ENCODE results near the gene CCR1.

Gene CCR1

DNA sequence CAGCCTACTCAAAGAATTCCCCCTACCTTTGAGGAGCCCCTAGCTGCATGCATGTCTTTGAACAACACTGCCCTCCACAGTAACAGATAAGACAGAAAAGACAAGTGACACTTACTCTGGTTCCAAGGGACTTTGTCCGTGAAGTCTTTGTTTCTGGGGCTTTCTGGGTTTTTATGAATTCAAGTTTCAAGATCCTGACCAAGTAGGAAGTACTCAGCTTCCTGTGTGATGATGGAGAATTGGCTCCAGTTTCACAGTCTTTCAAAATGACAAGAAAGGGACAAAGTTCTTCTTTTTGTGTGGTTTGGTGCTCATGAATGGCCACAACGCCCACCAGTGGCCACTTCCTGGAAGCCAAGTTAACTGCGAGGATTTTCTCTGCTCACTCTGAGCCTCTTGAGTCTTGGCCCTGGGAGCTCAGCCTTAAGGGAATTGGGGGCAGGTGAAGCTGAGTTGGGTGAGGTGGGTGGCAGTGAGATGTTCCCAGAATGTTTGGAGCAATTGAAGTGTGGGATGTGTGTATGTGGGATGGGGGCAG is at the start of gene CCR1:
Gene CCR1, minus strand, starts transcription at position 147 of the 538 bp plus-strand sequence. CDS start 4,000 bp downstream, outside the sequence.
- DNase-seq: no peak

DNA sequence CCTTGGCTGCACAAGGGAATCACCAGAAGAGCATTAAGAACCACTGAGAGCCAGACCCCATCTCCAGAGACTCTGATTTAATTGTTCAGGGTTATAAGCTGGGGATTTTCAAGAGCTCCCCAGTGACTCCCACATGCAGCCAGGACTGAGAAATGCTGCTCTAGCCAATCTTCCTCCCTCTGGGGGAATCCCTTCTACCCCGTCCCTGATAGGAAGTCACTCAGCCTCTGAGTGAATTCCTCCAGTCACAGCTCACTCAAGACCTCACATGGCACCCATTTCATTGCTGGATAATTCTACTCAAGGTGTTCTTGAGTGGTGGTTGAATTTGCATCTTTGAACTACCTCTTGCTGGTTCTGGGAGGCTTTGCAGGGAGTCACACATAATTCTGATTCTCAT is 44.9 kb upstream of the CCR1 start:
- DNase-seq: no peak

DNA sequence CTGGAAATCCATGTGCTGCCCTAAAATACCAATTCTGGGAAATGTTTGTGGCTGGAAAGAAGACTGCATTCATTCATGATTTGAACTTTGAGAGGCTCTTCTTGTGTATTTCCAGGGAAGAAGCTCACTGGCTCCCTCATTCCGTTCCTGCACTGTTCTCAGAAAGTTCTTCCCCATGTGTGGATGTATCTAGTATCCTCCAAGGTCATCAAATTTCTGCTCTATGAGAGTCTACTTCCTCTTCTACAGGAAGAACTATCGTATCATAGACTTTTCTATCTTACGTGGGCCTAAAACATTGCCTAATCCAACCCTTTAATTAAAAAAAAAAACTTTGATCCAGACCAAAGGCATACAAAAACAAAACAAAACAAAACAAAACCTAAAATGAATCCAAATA is 37.0 kb upstream of the CCR1 start:
- DNase-seq: no peak

DNA sequence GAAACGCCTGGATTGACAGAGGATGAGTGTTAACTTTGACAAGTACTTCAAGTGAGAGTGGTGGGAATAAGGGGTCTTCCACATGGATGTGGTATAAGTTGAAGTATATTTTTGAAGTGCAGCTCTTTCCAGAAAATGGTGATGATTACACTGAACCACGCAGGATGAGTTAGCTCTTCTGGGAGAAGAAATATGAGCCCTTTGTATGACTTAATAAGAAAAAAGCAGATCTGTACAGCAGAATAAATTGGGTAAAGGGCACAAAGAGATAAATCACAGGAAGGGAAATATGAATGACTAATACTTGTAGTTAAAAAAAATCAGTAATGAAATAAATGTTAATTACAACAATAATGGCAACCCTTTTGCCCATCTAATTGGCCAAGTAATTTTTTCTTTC is 35.4 kb upstream of the CCR1 start:
- DNase-seq: no peak

DNA sequence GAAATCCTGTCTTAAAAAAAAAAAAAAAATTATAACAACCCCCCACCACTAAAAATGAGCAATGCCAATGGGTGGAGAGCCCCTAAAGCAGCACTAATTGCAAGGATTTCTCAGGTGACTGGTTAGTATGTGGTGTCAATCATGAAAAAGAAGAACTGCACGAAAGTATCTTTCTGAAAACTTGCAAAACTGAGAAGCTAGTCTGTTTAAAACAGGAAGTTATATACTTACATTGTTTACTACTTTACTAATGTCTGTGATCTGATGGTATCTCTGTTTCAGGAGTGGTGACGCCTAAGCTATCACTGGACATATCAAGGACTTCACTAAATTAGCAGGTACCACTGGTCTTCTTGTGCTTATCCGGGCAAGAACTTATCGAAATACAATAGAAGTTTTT is 34.0 kb upstream of the CCR1 start, which contains the start of gene CCR3:
Gene CCR3, plus strand, starts transcription at position 341 of the 400 bp plus-strand sequence. CDS start 22,699 bp downstream, outside the sequence.
- DNase-seq: no peak

DNA sequence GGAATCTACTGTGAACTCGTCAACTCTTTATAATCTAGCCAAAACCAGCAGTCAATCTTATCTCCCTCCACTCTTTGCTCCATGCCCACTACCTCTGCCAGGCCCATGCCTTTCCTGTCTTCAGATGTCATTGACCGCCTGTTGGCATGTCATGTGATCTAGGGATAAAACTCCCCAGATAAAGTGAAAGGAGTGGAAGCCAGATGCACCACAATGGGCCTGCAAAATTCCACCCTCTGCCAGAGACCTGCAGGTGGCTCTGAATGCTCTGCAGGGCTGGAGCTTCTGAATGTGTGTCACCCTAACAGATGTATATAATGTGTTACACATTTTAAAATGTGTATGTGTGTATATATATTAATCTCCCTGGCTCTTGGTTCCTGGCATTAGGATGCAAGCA is 31.8 kb upstream of the CCR1 start:
- no peak for DNase-seq

DNA sequence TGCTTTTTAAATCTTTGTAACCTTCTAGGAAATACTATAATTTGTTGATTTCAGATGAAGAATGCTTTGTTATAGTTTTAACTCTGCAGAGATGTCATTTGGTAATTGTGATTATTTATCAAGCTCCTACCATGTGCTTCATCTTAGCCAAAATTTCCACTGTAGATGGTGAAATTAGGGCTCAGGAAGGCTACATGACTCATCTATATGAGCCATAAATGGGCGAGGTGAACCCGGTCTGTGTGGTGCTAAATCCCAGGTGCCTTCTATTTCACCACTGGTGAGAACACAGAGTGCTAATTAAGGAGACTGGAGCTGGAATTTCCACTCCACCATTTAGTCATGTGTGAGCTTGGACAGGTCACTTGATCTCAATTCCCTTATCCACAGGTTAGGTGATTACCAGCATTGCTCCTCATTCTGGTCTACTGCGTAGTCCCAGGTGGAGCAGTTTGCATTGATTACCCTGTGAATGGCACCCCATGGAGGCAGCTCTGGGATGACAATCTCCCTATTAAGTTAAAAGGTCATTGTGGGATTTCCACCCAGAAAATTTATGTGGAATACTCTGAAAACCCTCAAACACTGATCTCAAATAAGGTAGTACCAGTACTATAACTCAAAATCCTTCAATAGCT is 31.3 kb upstream of the CCR1 start:
- DNase-seq: no peak

DNA sequence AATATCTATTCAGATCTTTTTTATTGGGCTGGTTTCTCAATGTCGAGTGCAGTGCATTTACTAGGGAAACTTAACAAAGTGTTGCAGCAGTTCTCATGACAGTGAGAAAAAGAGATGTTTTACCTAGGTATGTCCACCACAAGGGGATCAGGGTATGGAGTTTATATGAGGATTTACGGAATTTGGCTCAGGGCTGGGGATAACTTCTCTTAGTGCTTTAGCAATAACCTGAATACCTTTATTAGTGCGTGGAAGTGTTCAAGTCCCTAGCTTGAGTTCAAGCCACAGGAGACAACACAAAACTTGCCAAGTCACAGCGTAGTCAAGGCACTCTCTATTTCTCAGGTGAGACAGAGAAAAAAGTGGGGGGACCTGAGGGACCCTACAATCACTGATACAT is 30.3 kb upstream of the CCR1 start:
- no peak for DNase-seq

DNA sequence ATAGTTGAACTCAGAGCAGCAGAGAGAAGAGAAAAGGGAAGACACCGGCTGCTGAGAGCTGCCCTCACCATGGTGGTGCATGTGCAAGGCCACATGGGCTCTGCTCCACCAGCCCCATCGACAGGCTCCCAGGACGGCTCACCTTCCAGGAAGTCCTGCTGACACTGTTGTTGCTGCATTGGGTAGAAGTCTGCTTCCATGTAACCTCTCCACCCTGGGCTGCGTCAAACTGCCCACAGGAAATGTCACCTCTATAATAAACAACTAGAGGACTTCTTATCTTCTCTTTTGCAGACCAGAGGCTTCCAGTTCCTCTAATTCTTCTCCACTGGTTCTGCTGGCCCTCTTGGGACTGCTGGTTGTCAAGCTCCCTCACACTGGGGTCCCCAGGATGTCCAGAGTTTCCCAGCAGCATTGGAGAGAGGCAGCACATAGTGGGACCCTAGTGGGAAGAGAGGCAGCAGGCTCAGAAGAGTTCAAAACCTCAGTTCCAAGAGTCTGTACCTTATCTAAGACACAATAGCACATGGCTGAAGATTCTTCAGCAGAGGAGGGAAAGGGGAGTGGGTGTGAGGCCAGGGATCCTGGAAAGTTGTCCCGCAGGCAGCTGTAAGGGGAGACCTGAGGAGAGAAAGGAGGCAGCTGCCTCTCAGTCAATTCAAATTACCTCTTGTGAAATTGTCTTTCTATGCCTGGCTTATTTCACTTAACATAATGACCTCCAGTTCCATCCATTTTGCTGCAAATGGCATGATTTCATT is 28.4 kb upstream of the CCR1 start:
- DNase-seq: no peak

DNA sequence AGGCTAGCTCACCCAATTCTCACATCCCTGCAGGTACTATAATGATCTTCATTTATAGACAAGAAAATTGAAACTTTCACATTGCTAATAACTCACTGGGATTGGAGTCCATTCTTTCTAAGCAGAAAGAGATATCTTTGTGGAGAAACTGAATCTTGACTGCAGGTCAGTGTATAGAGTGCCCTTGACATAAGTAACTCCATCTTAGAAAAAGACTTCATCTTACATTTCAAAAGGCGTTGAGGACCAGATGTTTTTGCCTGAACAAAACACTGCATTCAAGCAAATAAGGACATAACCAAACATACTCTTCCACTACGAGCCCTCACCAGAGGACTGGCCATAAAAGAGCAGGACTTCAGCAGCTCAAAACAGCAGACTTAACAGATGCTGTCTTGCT is 27.3 kb upstream of the CCR1 start:
- no peak for DNase-seq

DNA sequence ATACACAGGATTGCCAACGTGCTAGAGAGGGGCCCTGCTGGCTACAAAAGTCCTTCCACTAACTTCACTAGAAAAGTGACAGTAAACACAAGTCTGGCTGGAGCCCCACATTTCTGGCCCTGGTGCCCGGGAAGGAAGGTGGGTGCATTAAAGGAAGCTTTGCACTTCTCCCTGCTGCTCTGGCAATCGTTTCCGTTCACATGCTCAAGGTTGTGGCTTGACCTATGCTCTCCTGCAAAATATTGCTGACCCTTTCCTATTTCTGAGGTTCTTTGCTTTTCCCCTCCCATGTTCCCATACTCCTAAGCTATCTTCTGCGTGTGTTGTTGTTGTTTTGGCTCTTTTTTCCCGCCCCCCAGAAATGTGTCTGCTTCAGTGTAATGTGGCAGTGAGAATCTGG is 25.1 kb upstream of the CCR1 start:
- DNase-seq: no peak

DNA sequence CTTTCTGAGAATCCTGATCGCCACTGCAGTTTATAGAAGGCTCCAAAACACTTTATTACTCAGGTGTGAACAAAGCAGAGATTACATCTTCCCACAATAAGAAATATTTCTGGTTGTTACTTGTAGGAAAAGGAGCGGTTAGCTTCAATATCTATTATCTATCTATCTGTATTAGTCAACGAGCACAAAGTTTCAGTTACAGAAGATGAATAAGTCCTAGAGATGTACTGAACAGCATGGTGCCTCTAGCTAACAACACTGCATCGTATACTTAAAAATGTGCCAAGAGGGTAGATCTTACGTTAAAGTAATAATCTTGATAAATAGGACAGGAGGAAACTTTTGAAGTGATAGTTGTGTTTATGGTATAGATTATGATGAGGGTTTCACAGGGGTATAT is 23.2 kb upstream of the CCR1 start:
- no peak for DNase-seq

DNA sequence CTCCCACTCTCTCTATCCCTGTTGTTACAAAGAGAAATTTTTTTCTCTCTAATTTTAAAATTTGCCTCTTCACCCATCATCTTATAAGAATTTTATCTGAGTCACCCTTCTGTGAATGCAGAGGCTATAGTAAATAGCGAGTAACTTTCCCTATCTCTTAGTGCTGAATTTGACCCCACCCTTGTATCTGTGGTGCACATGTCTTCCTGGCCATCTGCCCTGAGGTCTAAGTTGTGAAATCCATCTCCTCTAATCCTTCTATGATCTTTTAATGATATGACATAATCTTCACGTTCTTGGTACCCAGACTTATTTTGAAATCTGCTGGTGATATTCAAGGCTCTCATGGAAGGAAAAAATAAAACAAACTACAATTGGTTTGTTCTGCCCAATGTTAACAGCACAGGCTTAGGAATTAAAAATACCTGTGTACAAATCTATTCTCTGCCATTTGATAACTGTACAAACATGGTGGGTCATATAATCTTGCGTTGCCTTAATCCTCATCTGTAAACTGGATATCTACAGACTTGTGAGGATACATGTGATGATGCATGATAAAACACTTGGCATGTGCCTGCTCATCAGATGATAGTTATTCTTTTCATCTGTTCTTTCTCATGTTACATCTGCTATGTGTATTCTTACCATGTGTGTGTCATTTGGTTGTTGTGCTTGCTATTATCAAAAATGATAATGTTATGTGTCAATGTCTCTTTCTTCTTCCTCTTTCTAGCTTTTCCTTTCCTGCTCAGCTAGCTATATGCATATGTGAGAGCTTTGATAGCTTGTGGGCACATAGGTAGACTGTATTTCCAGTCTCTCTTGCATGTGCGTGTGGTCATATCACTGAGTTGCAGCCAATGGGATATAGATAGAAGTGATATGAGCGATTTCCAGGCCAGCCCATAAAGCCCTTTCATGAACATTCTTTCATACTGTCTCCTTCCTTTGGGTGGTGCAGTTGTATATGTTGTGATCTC is 20.4 kb upstream of the CCR1 start:
- no peak for DNase-seq

DNA sequence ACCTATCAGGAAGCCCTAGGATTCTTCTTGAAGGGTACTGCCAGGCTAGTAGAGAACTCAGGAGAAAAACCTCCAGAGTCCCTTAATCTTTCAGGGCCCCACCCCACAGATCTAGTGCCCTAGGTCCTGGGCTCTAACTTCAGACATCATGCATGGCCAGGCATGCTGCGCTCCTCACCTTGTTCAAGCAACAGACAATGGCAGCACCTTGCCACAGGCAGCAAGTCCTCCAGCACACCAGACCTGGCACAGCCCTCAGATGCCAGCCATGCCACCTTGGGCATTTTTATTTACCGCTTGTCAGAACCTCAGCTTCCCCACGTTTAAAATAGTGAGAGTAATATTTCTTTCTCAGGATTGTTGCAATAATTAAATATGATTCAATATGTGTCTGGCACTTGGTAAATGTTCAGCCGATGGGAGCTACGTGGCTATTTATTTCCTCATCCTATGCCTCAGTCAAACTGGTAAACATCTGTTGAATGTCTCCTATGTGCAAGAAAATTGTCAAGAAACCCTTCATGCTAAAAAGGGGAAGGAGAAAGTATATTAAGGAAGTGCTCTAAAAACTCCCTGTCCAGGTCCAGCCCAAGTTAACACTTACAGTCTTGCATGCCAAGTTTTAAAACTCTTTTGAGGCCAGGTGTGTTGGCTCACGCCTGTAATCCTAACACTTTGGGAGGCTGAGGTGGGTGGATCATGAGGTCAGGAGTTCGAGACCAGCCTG is 14.5 kb upstream of the CCR1 start:
- no peak for DNase-seq

DNA sequence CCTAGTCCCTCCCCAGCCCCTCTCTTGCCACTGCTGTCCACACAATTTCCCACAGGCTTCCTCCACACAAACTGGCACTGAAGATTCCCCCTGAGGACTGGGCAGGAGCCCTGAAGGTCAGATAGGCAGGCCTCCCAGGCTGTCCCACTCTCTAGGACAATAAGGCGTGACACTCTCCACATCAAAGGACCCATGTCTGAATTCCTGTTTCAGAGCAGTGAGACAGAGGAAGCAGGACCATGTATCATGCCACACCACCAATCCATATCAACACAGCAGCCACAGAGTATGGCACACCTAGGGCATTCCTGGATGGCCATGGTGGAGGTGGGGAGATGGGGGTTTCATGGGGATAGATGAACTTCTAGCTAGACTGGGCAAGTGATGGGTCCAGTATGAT is 13.8 kb upstream of the CCR1 start:
- no peak for DNase-seq

DNA sequence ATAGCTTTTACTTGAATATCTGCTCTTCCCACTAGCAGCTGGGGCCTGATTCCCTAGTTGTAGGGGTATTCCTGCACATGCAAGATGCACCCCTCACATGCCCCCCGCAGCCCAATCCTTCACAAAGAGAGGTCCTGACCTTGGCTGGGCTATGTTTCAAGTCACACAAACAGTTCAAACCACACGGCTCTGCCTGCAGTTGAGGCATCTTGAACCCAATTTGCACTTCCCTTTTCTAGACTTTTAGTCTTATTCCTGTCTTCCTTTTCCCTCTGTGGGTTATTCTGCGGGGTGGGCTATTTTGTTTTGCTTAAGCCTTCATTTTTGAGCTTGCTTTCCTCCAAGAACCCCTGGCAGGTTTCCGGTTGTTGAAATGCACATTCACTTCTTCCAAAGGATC is 13.3 kb upstream of the CCR1 start:
- no peak for DNase-seq

DNA sequence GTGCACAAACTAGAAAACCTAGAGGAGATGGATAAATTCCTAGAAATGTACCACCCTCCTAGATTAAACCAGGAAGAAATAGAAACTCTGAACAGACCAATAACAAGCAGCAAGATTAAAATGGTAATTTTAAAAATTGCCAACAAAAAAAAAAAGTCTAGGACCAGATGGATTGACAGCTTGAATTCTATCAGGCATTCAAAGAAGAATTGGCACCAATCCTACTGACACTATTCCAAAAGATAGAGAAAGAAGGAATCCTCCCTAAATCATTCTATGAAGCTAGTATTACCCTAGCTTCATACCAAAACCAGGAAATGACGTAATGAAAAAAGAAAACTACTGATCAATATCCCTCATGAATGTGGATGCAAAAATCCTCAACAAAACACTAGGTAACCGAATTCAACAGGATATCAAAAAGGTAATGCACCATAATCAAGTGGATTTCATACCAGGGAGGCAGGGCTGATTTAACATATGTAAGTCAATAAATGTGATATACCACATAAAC is 10.1 kb upstream of the CCR1 start:
- no peak for DNase-seq

DNA sequence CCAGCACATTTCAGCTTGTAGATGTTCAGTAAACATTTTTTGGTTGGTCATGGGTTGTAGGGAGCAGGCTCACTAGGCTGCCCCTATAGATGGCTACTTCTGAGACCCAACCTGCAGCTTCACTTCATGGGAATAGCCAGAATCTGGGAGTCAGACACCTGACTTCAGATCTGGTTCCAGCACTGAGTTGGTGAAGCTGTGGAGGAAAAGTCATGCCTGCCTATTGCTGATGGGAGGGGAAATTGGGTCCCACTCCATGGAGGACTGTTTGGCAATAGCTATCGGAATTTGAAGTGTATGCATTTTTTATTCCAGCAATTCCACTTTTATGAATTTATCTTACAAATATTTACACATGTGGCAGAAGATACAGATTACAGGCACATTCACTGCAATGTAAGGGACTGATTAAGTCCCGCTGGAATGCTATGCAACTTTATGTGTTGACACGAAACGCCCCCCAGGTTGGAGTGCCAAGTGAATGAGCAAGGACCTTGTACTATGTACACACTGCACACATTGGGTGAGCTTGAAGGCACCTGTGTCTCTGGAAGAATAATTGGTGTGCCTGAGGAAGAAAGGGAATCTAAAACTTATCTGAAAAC is 7.8 kb upstream of the CCR1 start:
- no peak for DNase-seq

DNA sequence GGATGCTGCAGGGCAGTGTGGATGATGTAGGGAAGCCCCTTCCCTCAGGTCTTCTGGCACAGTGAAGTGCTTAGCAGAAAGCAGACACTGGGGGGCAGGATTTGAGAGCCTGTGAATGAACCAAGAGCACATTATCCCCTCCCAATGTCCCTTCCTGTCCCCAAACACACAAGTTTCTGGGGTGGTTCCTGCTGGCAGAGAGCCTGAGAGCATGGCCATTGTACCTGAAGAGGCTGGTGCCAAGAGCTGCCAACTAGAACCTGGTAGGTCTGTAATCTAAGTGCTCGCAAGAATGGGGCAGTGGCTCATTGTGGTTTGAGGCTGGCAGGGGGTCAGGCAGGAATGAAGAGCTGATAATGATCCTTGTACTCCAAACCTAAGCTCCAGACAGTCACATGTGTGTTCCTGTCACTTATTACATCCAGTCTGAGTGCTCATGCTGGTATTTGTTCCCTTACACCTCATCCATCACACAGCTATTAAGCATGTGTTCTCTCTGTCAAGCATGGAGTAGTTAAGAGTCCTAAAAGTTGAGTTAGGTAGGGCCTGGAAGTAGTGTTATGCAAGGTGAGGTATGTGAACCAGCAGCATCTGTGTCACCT is 6.7 kb upstream of the CCR1 start:
- no peak for DNase-seq

DNA sequence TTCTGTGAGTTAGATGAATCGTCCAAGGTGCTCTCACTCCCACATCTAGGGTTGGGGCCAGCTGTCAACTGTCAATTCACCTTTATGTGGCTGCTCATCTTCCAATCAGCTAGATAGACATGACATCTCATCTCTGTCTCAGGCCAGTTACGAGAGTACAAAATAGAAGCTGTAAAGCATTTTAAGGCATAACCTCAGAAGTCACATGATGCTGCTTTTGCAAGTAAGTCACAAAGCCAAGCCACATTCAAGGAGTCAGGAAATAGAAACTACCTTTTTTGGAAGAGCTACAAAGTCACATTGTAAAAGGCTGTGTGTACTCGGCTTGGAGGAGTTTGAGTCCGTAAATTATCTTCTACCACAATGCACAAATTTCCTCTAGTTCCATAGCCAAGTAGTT is 5.1 kb upstream of the CCR1 start:
- no peak for DNase-seq

DNA sequence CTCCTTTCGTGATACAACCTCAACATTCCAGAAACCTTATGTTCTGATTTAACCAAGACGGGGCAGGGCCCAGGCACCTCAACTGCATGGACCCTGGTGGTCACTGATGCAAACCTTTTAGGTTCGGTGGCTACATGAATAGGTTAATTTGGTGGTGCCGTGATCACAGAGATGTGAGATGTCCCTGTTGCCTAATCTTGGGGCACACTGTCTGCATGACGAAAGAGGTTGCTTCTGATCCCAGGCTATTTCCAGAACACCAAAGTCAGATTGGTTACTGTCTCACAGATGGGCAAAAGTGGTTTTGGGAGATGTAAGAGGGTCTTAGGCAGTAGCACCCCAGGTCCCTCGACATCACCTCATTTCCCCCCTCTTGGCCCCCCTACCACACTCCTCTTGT is 4.0 kb upstream of the CCR1 start:
- DNase-seq: no peak

Data from NCI-H524 treated with DMSO at 0.1 percent for 48 hours (cell line).